ENCODE data around the gene MAN1B1. TPM values are rescaled to one million over a fixed set of nuclear protein-coding genes. Genes with fewer than 3 reads are reported as not detected.

Gene MAN1B1
- total RNA-seq, 1 experiment from 2014 or later, result 57.2 TPM

- no peak overlapping the region for H3K27ac ChIP-seq (ENCODE audit: low read length)
- in situ Hi-C loops (cut with HindIII; ENCODE audit: low pct_unique_long_range_greater_than_20kb, low sequenced_read_pairs) (no loop called here), intact Hi-C loops (cut with micrococcal nuclease; ENCODE audit: unreplicated experiment) (no loop called here)
- H3K4me3 ChIP-seq (ENCODE audit: low read depth in 2 of 2, low read length in 2 of 2), result no peak overlapping the region
- POLR2A ChIA-PET, result no interaction called here
- DNase-seq (ENCODE audit: low read depth, low spot score) (no peak), ATAC-seq (no peak)
- H3K27me3 ChIP-seq (ENCODE audit: control insufficient read depth, insufficient read depth, low read length), result no peaks in the 10 kb centered on the region
- TF ChIP-seq POLR2AphosphoS5 (IDR thresholded peaks at IDR 0.05; ENCODE audit: low read depth, low read length) (no peak), TCF7L2 (IDR thresholded peaks at IDR 0.05; ENCODE audit: low read depth, low read length) (no peak), CTCF (IDR thresholded peaks at IDR 0.05) (no peak), SIN3A (IDR thresholded peaks at IDR 0.05; ENCODE audit: borderline replicate concordance, insufficient read depth, low read depth, low read length) (no peak), REST (IDR thresholded peaks at IDR 0.05; ENCODE audit: insufficient read depth in 1 of 2, low read depth in 2 of 2, low read length in 1 of 2) (no peak)
- no peaks in the 10 kb centered on the region for H3K9me3 ChIP-seq (ENCODE audit: control insufficient read depth, insufficient read depth, low read depth, low read length)
- H3K4me1 ChIP-seq (ENCODE audit: control insufficient read depth, insufficient read depth, low read length), result peaks cover 10% of the 10 kb centered on the region; the same call in 1 of the 2 replicates
- H3K36me3 ChIP-seq (ENCODE audit: control insufficient read depth, insufficient read depth, low read length), result no peaks in the 10 kb centered on the region
- BruUV-seq (replicated peaks), result no TSS peak
- CTCF ChIA-PET, result no interaction called here
These were observed 45.7 kb upstream of the MAN1B1 start for GRCh38 chr9:137041124-137041523.

GRCh38 chr9:137042751-137043727 is 43.7 kb upstream of the MAN1B1 start:
- H3K9me3 ChIP-seq (ENCODE audit: control insufficient read depth, insufficient read depth, low read depth, low read length), result no peaks in the 10 kb centered on the region
- H3K4me3 ChIP-seq (ENCODE audit: low read depth in 2 of 2, low read length in 2 of 2), result no peak overlapping the region
- peaks cover 10% of the 10 kb centered on the region; the same call in 1 of the 2 replicates for H3K4me1 ChIP-seq (ENCODE audit: control insufficient read depth, insufficient read depth, low read length)
- ATAC-seq (no peak), DNase-seq (ENCODE audit: low read depth, low spot score) (no peak)
- CTCF ChIA-PET, result no interaction called here
- no peaks in the 10 kb centered on the region for H3K36me3 ChIP-seq (ENCODE audit: control insufficient read depth, insufficient read depth, low read length)
- POLR2A ChIA-PET, result no interaction called here
- in situ Hi-C loops (cut with HindIII; ENCODE audit: low pct_unique_long_range_greater_than_20kb, low sequenced_read_pairs) (no loop called here), intact Hi-C loops (cut with micrococcal nuclease; ENCODE audit: unreplicated experiment) (no loop called here)
- H3K27me3 ChIP-seq (ENCODE audit: control insufficient read depth, insufficient read depth, low read length), result no peaks in the 10 kb centered on the region
- TF ChIP-seq SIN3A (IDR thresholded peaks at IDR 0.05; ENCODE audit: borderline replicate concordance, insufficient read depth, low read depth, low read length), result no peak
- TF ChIP-seq REST (IDR thresholded peaks at IDR 0.05; ENCODE audit: insufficient read depth in 1 of 2, low read depth in 2 of 2, low read length in 1 of 2), result no peak
- no peak for TF ChIP-seq POLR2AphosphoS5 (IDR thresholded peaks at IDR 0.05; ENCODE audit: low read depth, low read length)
- TF ChIP-seq TCF7L2 (IDR thresholded peaks at IDR 0.05; ENCODE audit: low read depth, low read length), result no peak
- no peak for TF ChIP-seq CTCF (IDR thresholded peaks at IDR 0.05)
- BruUV-seq (replicated peaks), result no TSS peak
- no peak overlapping the region for H3K27ac ChIP-seq (ENCODE audit: low read length)
